Body of pancreas (tissue), 4 donors: ENCODE data around the gene ZIC3.

Experiments
- CTCF ChIP-seq, 7 experiments: fragments of 450-650 bp in 4 of 7; fragments of 200-600 bp in 3 of 7; sonication (generic) in 3 of 7; IDR thresholded peaks; one replicate each; pipeline ENCODE4 v1.5.1; 2016 to 2019; ENCODE audit warnings: antibody characterized with exemption in 7 of 7
- POLR2A ChIP-seq, 3 donors: fragments of 450-650 bp; IDR thresholded peaks; one replicate each; pipeline ENCODE4 v1.6.1; 2016; ENCODE audit warnings: antibody characterized with exemption in 3 of 3, mild to moderate bottlenecking in 2 of 3

- TF ChIP-seq CTCF (IDR thresholded peaks at IDR 0.05), result no peak
- no peak for TF ChIP-seq POLR2A (IDR thresholded peaks at IDR 0.05)
Observed at GRCh38 chrX:137565318-137565904, 516 bp upstream of the ZIC3 start.
